KMS-11 (cell line): ENCODE measurements around the gene P2RY2.

Experiments
- H2AFZ ChIP-seq: fragments of 200-600 bp; sonication (generic); 2 replicates; pipeline ENCODE4 v1.6.1; 2016; ENCODE audit warnings: antibody characterized with exemption, mixed run types, low read depth
- H3K27ac ChIP-seq: fragments of 200-600 bp; sonication (generic); 2 replicates; pipeline ENCODE4 v1.6.1; 2016; ENCODE audit warnings: mild to moderate bottlenecking, mixed run types
- H3K27me3 ChIP-seq: fragments of 200-600 bp; sonication (generic); 2 replicates; pipeline ENCODE4 v1.6.1; 2017; ENCODE audit warnings: mild to moderate bottlenecking, low read depth, mixed run types, moderate library complexity; ENCODE audit not compliant: insufficient read depth
- H3K36me3 ChIP-seq: fragments of 200-600 bp; sonication (generic); 2 replicates; pipeline ENCODE4 v1.6.1; 2017; ENCODE audit warnings: mild to moderate bottlenecking, mixed run types; ENCODE audit not compliant: insufficient read depth
- H3K4me1 ChIP-seq: fragments of 200-600 bp; sonication (generic); 2 replicates; pipeline ENCODE4 v1.6.1; 2016; ENCODE audit warnings: mild to moderate bottlenecking, low read depth, mixed run types; ENCODE audit not compliant: poor library complexity, severe bottlenecking
- H3K4me2 ChIP-seq: fragments of 200-600 bp; sonication (generic); 2 replicates; pipeline ENCODE4 v1.7.0; 2016; ENCODE audit warnings: mild to moderate bottlenecking, mixed run types
- H3K4me3 ChIP-seq: fragments of 200-600 bp; sonication (generic); IDR thresholded peaks from 2 replicates; pipeline ENCODE4 v1.6.1; 2017; ENCODE audit warnings: low read depth, low read length, mixed read lengths; ENCODE audit not compliant: insufficient read depth
- H3K79me2 ChIP-seq: fragments of 200-600 bp; sonication (generic); 2 replicates; pipeline ENCODE4 v1.6.1; 2016; ENCODE audit warnings: low read depth, mixed run types; ENCODE audit not compliant: insufficient read depth
- H3K9ac ChIP-seq: fragments of 200-600 bp; sonication (generic); 2 replicates; pipeline ENCODE4 v1.6.1; 2016; ENCODE audit warnings: mild to moderate bottlenecking, mixed run types
- H4K20me1 ChIP-seq: fragments of 200-600 bp; sonication (generic); 2 replicates; pipeline ENCODE4 v1.6.1; 2016; ENCODE audit warnings: mild to moderate bottlenecking, mixed run types; ENCODE audit not compliant: insufficient read depth
- TF ChIP-seq, protein P1 (sequence below): fragments of 200-600 bp; sonication (generic); conservative IDR thresholded peaks from 2 replicates; pipeline ENCODE4 v1.6.1; 2017; ENCODE audit warnings: low read depth, mild to moderate bottlenecking, antibody characterized with exemption, low read length, moderate library complexity, mixed read lengths

Gene P2RY2

DNA sequence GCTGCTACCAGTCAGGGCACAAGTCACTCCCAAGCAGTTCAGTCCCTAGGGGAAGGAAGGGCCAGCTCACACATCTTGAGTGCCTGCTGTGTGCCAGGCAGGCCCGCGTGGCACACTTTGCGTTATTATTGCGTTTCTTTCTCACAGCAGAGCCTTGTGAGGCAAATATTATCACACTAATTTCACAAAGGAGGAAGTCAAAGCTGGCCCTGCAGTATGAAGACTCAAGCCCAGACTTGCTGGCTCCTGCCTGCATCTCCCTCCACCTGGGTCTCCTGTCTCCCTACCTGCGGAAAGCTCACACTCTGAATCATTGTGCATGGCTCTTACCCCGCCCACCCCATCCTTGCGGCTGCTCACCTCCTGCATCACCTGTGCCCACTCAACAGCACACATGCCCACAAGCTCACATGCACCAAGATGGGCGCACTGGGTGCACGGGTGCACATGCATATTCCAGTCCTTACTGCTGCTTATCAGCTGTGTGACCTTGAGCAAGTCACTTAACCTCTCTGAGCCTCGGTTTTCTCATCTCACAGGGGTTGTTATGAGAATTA lies 31.7 kb upstream of the P2RY2 start:
- no peaks in the 10 kb centered on the region for H3K27me3 ChIP-seq
- no peaks in the 10 kb centered on the region for H3K79me2 ChIP-seq
- no peak overlapping the region for H3K27ac ChIP-seq
- no peak overlapping the region for H2AFZ ChIP-seq
- no peaks in the 10 kb centered on the region for H3K36me3 ChIP-seq
- H3K9ac ChIP-seq: no peak overlapping the region
- no peaks in the 10 kb centered on the region for H4K20me1 ChIP-seq
- H3K4me2 ChIP-seq: no peak overlapping the region
- TF ChIP-seq, protein P1, sequence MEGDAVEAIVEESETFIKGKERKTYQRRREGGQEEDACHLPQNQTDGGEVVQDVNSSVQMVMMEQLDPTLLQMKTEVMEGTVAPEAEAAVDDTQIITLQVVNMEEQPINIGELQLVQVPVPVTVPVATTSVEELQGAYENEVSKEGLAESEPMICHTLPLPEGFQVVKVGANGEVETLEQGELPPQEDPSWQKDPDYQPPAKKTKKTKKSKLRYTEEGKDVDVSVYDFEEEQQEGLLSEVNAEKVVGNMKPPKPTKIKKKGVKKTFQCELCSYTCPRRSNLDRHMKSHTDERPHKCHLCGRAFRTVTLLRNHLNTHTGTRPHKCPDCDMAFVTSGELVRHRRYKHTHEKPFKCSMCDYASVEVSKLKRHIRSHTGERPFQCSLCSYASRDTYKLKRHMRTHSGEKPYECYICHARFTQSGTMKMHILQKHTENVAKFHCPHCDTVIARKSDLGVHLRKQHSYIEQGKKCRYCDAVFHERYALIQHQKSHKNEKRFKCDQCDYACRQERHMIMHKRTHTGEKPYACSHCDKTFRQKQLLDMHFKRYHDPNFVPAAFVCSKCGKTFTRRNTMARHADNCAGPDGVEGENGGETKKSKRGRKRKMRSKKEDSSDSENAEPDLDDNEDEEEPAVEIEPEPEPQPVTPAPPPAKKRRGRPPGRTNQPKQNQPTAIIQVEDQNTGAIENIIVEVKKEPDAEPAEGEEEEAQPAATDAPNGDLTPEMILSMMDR: no peak
- H3K4me3 ChIP-seq: no peak overlapping the region
- H3K4me1 ChIP-seq: no peaks in the 10 kb centered on the region

DNA sequence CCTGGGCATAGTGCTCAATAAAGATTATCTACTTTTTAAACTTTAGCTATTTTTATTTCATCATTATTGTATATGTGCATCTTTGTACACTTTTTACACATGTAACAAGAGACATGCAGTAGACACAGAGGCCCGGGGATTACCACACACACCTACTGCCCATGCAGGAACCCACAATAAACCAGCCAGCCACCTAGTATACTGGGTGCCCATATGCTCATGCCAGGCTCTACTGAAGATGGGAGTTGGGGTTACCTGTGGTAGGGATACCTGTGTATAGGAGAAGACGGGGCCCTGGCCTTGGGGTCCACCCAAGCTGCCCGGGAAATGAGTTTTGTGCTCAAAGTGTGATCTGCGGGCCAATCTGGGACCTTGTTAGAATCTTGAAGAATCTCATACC lies 31.2 kb upstream of the P2RY2 start:
- Histone ChIP-seq H4K20me1 (no peaks in the 10 kb centered on the region), H3K79me2 (no peaks in the 10 kb centered on the region), H3K4me3 (no peak overlapping the region), H2AFZ (no peak overlapping the region), H3K27me3 (no peaks in the 10 kb centered on the region), H3K27ac (no peak overlapping the region), H3K4me1 (no peaks in the 10 kb centered on the region), H3K36me3 (no peaks in the 10 kb centered on the region), H3K4me2 (no peak overlapping the region), H3K9ac (no peak overlapping the region)
- TF ChIP-seq, protein P1: no peak

DNA sequence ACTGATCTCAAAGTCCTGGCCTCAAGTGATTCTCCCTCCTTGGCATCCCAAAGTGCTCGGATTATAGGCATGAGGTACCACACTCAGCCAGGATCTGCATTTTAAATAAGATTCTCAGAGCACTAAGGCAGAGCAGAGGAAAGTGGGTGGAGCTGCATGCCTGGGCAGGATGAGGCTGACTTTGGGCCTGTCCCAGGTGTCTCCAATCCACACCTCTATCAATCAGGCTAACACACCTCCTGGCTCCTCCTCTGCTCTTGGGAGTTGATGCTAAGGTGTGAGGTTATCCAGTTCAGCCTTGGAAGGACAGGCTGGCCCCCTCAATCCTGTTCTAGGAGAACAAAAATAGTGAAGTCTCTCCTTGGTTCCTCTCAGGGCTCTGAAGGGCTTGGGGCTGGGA lies 30.2 kb upstream of the P2RY2 start:
- Histone ChIP-seq H3K4me3 (no peak overlapping the region), H3K27ac (no peak overlapping the region), H4K20me1 (no peaks in the 10 kb centered on the region), H2AFZ (no peak overlapping the region), H3K4me2 (no peak overlapping the region), H3K4me1 (no peaks in the 10 kb centered on the region), H3K27me3 (no peaks in the 10 kb centered on the region), H3K36me3 (no peaks in the 10 kb centered on the region), H3K9ac (no peak overlapping the region), H3K79me2 (no peaks in the 10 kb centered on the region)
- TF ChIP-seq, protein P1: no peak

DNA sequence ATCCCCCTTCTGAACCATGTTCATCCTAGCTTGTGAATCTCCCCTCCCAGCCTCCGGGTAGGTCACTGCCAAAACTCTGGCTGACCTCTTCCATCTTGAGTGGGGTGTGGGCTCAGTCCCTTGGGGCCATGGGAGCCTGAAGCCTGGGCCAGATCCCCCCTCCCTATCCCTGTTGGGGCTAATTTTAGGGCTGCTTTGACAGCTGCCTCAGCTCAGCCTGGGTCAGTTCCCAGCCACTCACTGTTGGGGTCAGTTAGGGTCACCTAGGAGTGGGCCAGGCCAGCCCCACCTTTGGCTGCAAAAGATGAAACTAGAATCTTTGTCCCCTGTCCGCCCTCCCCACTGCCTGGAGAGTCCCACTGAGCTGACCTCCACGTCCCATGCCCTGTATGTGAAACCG lies 29.8 kb upstream of the P2RY2 start:
- H3K4me3 ChIP-seq: no peak overlapping the region
- no peak overlapping the region for H2AFZ ChIP-seq
- no peaks in the 10 kb centered on the region for H3K36me3 ChIP-seq
- no peaks in the 10 kb centered on the region for H4K20me1 ChIP-seq
- H3K9ac ChIP-seq: no peak overlapping the region
- H3K4me1 ChIP-seq: no peaks in the 10 kb centered on the region
- TF ChIP-seq, protein P1: no peak
- no peaks in the 10 kb centered on the region for H3K27me3 ChIP-seq
- no peak overlapping the region for H3K4me2 ChIP-seq
- no peaks in the 10 kb centered on the region for H3K79me2 ChIP-seq
- no peak overlapping the region for H3K27ac ChIP-seq

DNA sequence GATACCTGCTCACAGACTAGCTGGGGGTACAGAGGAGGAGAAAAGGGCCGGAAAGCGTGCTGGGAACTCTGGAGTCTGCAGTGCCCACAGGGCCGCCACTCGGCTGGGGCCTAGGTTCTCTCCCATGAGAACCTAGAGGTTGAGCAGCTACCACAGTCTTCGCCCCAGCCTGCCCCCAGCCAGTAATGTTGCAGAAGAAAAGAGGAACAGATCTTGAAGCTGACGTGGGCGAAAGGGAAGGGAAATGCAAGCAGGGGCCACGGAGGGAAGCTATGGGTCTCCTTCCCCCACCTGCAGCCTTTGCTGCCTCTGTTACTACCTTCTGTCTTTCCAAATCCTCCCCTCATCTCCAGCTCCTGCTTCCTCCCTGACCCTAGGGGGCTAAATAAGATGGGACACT lies 28.8 kb upstream of the P2RY2 start:
- no peak overlapping the region for H2AFZ ChIP-seq
- H3K9ac ChIP-seq: no peak overlapping the region
- H3K4me3 ChIP-seq: no peak overlapping the region
- no peaks in the 10 kb centered on the region for H3K79me2 ChIP-seq
- H3K4me2 ChIP-seq: no peak overlapping the region
- H3K36me3 ChIP-seq: no peaks in the 10 kb centered on the region
- H4K20me1 ChIP-seq: no peaks in the 10 kb centered on the region
- H3K27ac ChIP-seq: no peak overlapping the region
- H3K27me3 ChIP-seq: no peaks in the 10 kb centered on the region
- H3K4me1 ChIP-seq: no peaks in the 10 kb centered on the region
- TF ChIP-seq, protein P1: no peak
